Testis (tissue), 3 donors: ENCODE results near the gene DNHD1. TPM values are rescaled to one million over a fixed set of nuclear protein-coding genes. Genes with fewer than 3 reads are reported as not detected.
A peak's percentile ranks its signal among the peaks of the same experiment; 100 is the strongest.

Experiments
- DNase-seq: peaks from one replicate; pipeline ENCODE4 v3.0.0-alpha.2; 2019
- H3K27ac ChIP-seq, 2 donors: fragments of 200-600 bp; sonication (generic); one replicate each; pipeline ENCODE4 v1.5.1; 2019
- H3K27me3 ChIP-seq: fragments of 200-600 bp; sonication (generic); one replicate; pipeline ENCODE4 v1.5.1; 2019
- H3K36me3 ChIP-seq: fragments of 200-600 bp; sonication (generic); one replicate; pipeline ENCODE4 v1.5.1; 2017; ENCODE audit warnings: low read depth; ENCODE audit errors: missing control alignments
- H3K4me1 ChIP-seq: fragments of 200-600 bp; sonication (generic); one replicate; pipeline ENCODE4 v1.5.1; 2019
- H3K4me3 ChIP-seq, 2 donors: fragments of 200-600 bp; sonication (generic); one replicate each; pipeline ENCODE4 v1.5.1; 2017 to 2019
- H3K9me3 ChIP-seq: fragments of 200-600 bp; sonication (generic); one replicate; pipeline ENCODE4 v1.5.1; 2017
- CTCF ChIP-seq, 3 experiments: fragments of 450-650 bp in 2 of 3; fragments of 200-600 bp in 1 of 3; sonication (generic) in 1 of 3; IDR thresholded peaks; one replicate each; pipeline ENCODE4 v1.5.1; 2016 to 2019; ENCODE audit warnings: antibody characterized with exemption in 3 of 3, mild to moderate bottlenecking in 2 of 3, moderate library complexity in 1 of 3
- POLR2A ChIP-seq: fragments of 450-650 bp; IDR thresholded peaks from one replicate; pipeline ENCODE4 v1.6.1; 2017; ENCODE audit warnings: antibody characterized with exemption, mild to moderate bottlenecking, moderate library complexity
- WGBS, 2 donors: methylation state at CpG; one replicate each; pipeline ENCODE4 v1.1.5; 2018; 5-methylcytosine and 5-hydroxymethylcytosine counted together
- intact Hi-C: fragments of 100-400 bp; cut with DNase I; formaldehyde crosslinking; loops from one replicate; pipeline ENCODE4 v1.15.1; 2023; ENCODE audit warnings: low total_unique reads
- polyA plus RNA-seq: library from polyadenylated mRNA; stranded (reverse); fragments of 350-450 nt; fragmentation: Illumina TruSeq; extraction: RNeasy Lipid Tissue Mini Kit (QIAGEN cat#74804); gene quantifications from one replicate; pipeline ENCODE4 v1.2.3, GENCODE V29; 2014; ENCODE audit warnings: low read depth, low replicate concordance; ENCODE audit not compliant: insufficient read depth
- total RNA-seq, 2 donors: library from RNA; depleted of rRNA; stranded (reverse); fragments of >200 nt; gene quantifications; one replicate each; pipeline ENCODE4 v1.2.3, GENCODE V29; 2016

Gene DNHD1
- total and polyA plus RNA-seq, 3 donors from 2014 or later = 66.3 to 103 (median 83.2) TPM

GRCh38 chr11:6602096-6602940 is 105.2 kb downstream of the DNHD1 start:
- H3K4me3 ChIP-seq = peak overlapping the region; percentile 95
- H3K36me3 ChIP-seq = no peaks in the 10 kb centered on the region
- no peak for DNase-seq
- H3K4me1 ChIP-seq = peaks cover 35% of the 10 kb centered on the region
- H3K27ac ChIP-seq = no peak overlapping the region
- 51 to 52% methylated on average over 7 of the region's 7 CpGs for WGBS, 2 donors
- H3K27me3 ChIP-seq = no peaks in the 10 kb centered on the region
- TF ChIP-seq POLR2A (no peak), CTCF (IDR thresholded peaks at IDR 0.05) (no peak)
- intact Hi-C loops = no loop called here
- no peaks in the 10 kb centered on the region for H3K9me3 ChIP-seq

- Histone ChIP-seq H3K4me1 (peaks cover 41% of the 10 kb centered on the region), H3K27ac (peak within 1 kb of the TSS; percentile 90)
- 1% methylated on average over 34 to 66 of the region's 72 CpGs for WGBS, 2 donors
Measured at GRCh38 chr11:6603287-6604080, 106.4 kb downstream of the DNHD1 start, which contains the start of the genes ILK and RRP8. Gene ILK, plus strand, starts transcription at chr11:6603774. Its CDS starts 498 bp downstream, at chr11:6604272. Gene RRP8, minus strand, starts transcription at chr11:6603616. Its CDS starts 114 bp downstream, at chr11:6603502.

GRCh38 chr11:6604081-6604626 is 107.1 kb downstream of the DNHD1 start:
- H3K4me1 ChIP-seq = peaks cover 41% of the 10 kb centered on the region
- H3K36me3 ChIP-seq = no peaks in the 10 kb centered on the region
- H3K9me3 ChIP-seq = no peaks in the 10 kb centered on the region
- no peak for TF ChIP-seq CTCF (IDR thresholded peaks at IDR 0.05)
- TF ChIP-seq POLR2A = no peak
- peak overlapping the region; percentile 95 for H3K4me3 ChIP-seq
- H3K27me3 ChIP-seq = no peaks in the 10 kb centered on the region
- peak; percentile 72 for DNase-seq
- intact Hi-C loops = no loop called here
- peak overlapping the region; percentile 90 for H3K27ac ChIP-seq
- WGBS, 2 donors = 1% methylated on average over 17 to 20 of the region's 20 CpGs

More at GRCh38 chr11:6603287-6604080, 106.4 kb downstream of the DNHD1 start, which contains the start of the genes ILK and RRP8:
- peak in 1 of 3 experiments; percentile 38 for TF ChIP-seq CTCF (IDR thresholded peaks at IDR 0.05)
- TF ChIP-seq POLR2A = peak; percentile 41
- intact Hi-C loops = no loop called here
- peak; percentile 94 for DNase-seq
- Histone ChIP-seq H3K36me3 (no peaks in the 10 kb centered on the region), H3K4me3 (peak within 1 kb of the TSS; percentile 95), H3K9me3 (no peaks in the 10 kb centered on the region), H3K27me3 (no peaks in the 10 kb centered on the region)

GRCh38 chr11:6604790-6605189 is 107.7 kb downstream of the DNHD1 start:
- H3K4me1 ChIP-seq = peaks cover 41% of the 10 kb centered on the region
- TF ChIP-seq CTCF (IDR thresholded peaks at IDR 0.05) (no peak), POLR2A (no peak)
- H3K4me3 ChIP-seq = peak overlapping the region; percentile 95
- no peak for DNase-seq
- no peaks in the 10 kb centered on the region for H3K27me3 ChIP-seq
- H3K36me3 ChIP-seq = no peaks in the 10 kb centered on the region
- peak overlapping the region; percentile 90 for H3K27ac ChIP-seq
- H3K9me3 ChIP-seq = no peaks in the 10 kb centered on the region
- intact Hi-C loops = no loop called here
- 8 to 13% methylated on average over 3 of the region's 3 CpGs for WGBS, 2 donors
